ENCODE measurements around the gene DMXL2.

The DMXL2 gene

GRCh38 chr15:51505251-51505650 is 117.3 kb downstream of the DMXL2 start:
- Mint-ChIP-seq H3K27me3 (no peaks in the 10 kb centered on the region), H3K27ac (no peak overlapping the region), H3K9me3 (no peaks in the 10 kb centered on the region), H3K4me3 (no peak overlapping the region), H3K4me1 (no peaks in the 10 kb centered on the region), H3K36me3 (no peaks in the 10 kb centered on the region)
- CTCF ChIA-PET = no interaction called here
- DNase-seq = no peak

- Mint-ChIP-seq H3K27me3 (no peaks in the 10 kb centered on the region), H3K27ac (no peak overlapping the region), H3K4me1 (no peaks in the 10 kb centered on the region), H3K9me3 (no peaks in the 10 kb centered on the region), H3K36me3 (no peaks in the 10 kb centered on the region), H3K4me3 (no peak overlapping the region)
- DNase-seq = no peak
- CTCF ChIA-PET = interaction anchor here (1.2 to 1.5 kb wide), 3 partner anchors 8 to 25 kb away, joined by 4 to 5 read pairs (median 4); no protein-coding TSS in a partner anchor
Observed at GRCh38 chr15:51503003-51503402, 119.6 kb downstream of the DMXL2 start.

- DNase-seq = no peak
- Mint-ChIP-seq H3K27ac (no peak overlapping the region), H3K27me3 (no peaks in the 10 kb centered on the region), H3K36me3 (no peaks in the 10 kb centered on the region), H3K4me1 (peaks cover 3% of the 10 kb centered on the region), H3K4me3 (no peak overlapping the region), H3K9me3 (no peaks in the 10 kb centered on the region)
- CTCF ChIA-PET = interaction anchor here (1.0 to 2.2 kb wide), 11 partner anchors 9 to 336 kb away, joined by 3 to 10 read pairs (median 4); no protein-coding TSS in a partner anchor
Observed at GRCh38 chr15:51499379-51499976, 123.1 kb downstream of the DMXL2 start.

GRCh38 chr15:51497806-51498205 is 124.8 kb downstream of the DMXL2 start:
- Mint-ChIP-seq H3K4me1 (peaks cover 3% of the 10 kb centered on the region), H3K4me3 (no peak overlapping the region), H3K36me3 (no peaks in the 10 kb centered on the region), H3K27me3 (no peaks in the 10 kb centered on the region), H3K9me3 (no peaks in the 10 kb centered on the region), H3K27ac (no peak overlapping the region)
- CTCF ChIA-PET = interaction anchor here (0.9 to 2.2 kb wide), 5 partner anchors 96 to 334 kb away, joined by 3 to 10 read pairs (median 4); no protein-coding TSS in a partner anchor
- no peak for DNase-seq

- CTCF ChIA-PET = no interaction called here
- Mint-ChIP-seq H3K27ac (no peak overlapping the region), H3K36me3 (no peaks in the 10 kb centered on the region), H3K9me3 (no peaks in the 10 kb centered on the region), H3K27me3 (no peaks in the 10 kb centered on the region), H3K4me3 (no peak overlapping the region), H3K4me1 (peaks cover 3% of the 10 kb centered on the region)
- DNase-seq = no peak
Observed at GRCh38 chr15:51496246-51496645, 126.3 kb downstream of the DMXL2 start.

- Mint-ChIP-seq H3K9me3 (no peaks in the 10 kb centered on the region), H3K4me3 (no peak overlapping the region), H3K27ac (no peak overlapping the region), H3K4me1 (peaks cover 3% of the 10 kb centered on the region), H3K36me3 (no peaks in the 10 kb centered on the region), H3K27me3 (no peaks in the 10 kb centered on the region)
- CTCF ChIA-PET = interaction anchor here (0.6 to 1.2 kb wide), 2 partner anchors 8 to 255 kb away, joined by 3 to 4 read pairs; no protein-coding TSS in a partner anchor
- no peak for DNase-seq
Observed at GRCh38 chr15:51494411-51495314, 127.9 kb downstream of the DMXL2 start.

- Mint-ChIP-seq H3K27ac (no peak overlapping the region), H3K4me3 (no peak overlapping the region), H3K9me3 (no peaks in the 10 kb centered on the region), H3K36me3 (no peaks in the 10 kb centered on the region), H3K27me3 (no peaks in the 10 kb centered on the region), H3K4me1 (peaks cover 3% of the 10 kb centered on the region)
- CTCF ChIA-PET = no interaction called here
- no peak for DNase-seq
Observed at GRCh38 chr15:51493892-51494291, 128.7 kb downstream of the DMXL2 start.

- CTCF ChIA-PET = interaction anchor here (1.1 kb wide), 1 partner anchor 10 kb away, joined by 5 read pairs; no protein-coding TSS in a partner anchor
- H3K27me3 Mint-ChIP-seq = no peaks in the 10 kb centered on the region
- peaks cover 3% of the 10 kb centered on the region for H3K4me1 Mint-ChIP-seq
- H3K9me3 Mint-ChIP-seq = no peaks in the 10 kb centered on the region
- DNase-seq = no peak
- H3K4me3 Mint-ChIP-seq = no peak overlapping the region
- peaks cover 3% of the 10 kb centered on the region for H3K36me3 Mint-ChIP-seq
- no peak overlapping the region for H3K27ac Mint-ChIP-seq
Observed at GRCh38 chr15:51492528-51492927, 130.0 kb downstream of the DMXL2 start.

GRCh38 chr15:51491941-51492340 is 130.6 kb downstream of the DMXL2 start:
- Mint-ChIP-seq H3K4me3 (no peak overlapping the region), H3K9me3 (no peaks in the 10 kb centered on the region), H3K4me1 (peaks cover 3% of the 10 kb centered on the region), H3K36me3 (peaks cover 3% of the 10 kb centered on the region), H3K27me3 (no peaks in the 10 kb centered on the region), H3K27ac (no peak overlapping the region)
- CTCF ChIA-PET = interaction anchor here (1.1 kb wide), 1 partner anchor 11 kb away, joined by 5 read pairs; no protein-coding TSS in a partner anchor
- no peak for DNase-seq

GRCh38 chr15:51484781-51485180 is 137.8 kb downstream of the DMXL2 start:
- Mint-ChIP-seq H3K27ac (no peak overlapping the region), H3K36me3 (peaks cover 13% of the 10 kb centered on the region), H3K9me3 (peaks cover 16% of the 10 kb centered on the region), H3K4me1 (no peaks in the 10 kb centered on the region), H3K4me3 (no peak overlapping the region), H3K27me3 (no peaks in the 10 kb centered on the region)
- no peak for DNase-seq
- CTCF ChIA-PET = interaction anchor here (0.7 kb wide), 1 partner anchor 44 kb away, joined by 3 read pairs; no protein-coding TSS in a partner anchor

GRCh38 chr15:51483985-51484384 is 138.6 kb downstream of the DMXL2 start:
- no peak overlapping the region for H3K27ac Mint-ChIP-seq
- peaks cover 16% of the 10 kb centered on the region for H3K9me3 Mint-ChIP-seq
- no peak for DNase-seq
- CTCF ChIA-PET = no interaction called here
- H3K27me3 Mint-ChIP-seq = no peaks in the 10 kb centered on the region
- H3K4me1 Mint-ChIP-seq = no peaks in the 10 kb centered on the region
- H3K4me3 Mint-ChIP-seq = no peak overlapping the region
- H3K36me3 Mint-ChIP-seq = peaks cover 13% of the 10 kb centered on the region

- no peak overlapping the region for H3K4me3 Mint-ChIP-seq
- no peaks in the 10 kb centered on the region for H3K4me1 Mint-ChIP-seq
- DNase-seq = no peak
- H3K9me3 Mint-ChIP-seq = peaks cover 16% of the 10 kb centered on the region
- CTCF ChIA-PET = no interaction called here
- H3K27ac Mint-ChIP-seq = no peak overlapping the region
- H3K36me3 Mint-ChIP-seq = peaks cover 13% of the 10 kb centered on the region
- no peaks in the 10 kb centered on the region for H3K27me3 Mint-ChIP-seq
Observed at GRCh38 chr15:51483520-51483919, 139.1 kb downstream of the DMXL2 start.

- no peak overlapping the region for H3K4me3 Mint-ChIP-seq
- no peak for DNase-seq
- H3K27ac Mint-ChIP-seq = no peak overlapping the region
- no peaks in the 10 kb centered on the region for H3K36me3 Mint-ChIP-seq
- H3K27me3 Mint-ChIP-seq = no peaks in the 10 kb centered on the region
- H3K9me3 Mint-ChIP-seq = no peaks in the 10 kb centered on the region
- no peaks in the 10 kb centered on the region for H3K4me1 Mint-ChIP-seq
- CTCF ChIA-PET = no interaction called here
Observed at GRCh38 chr15:51475736-51476135, 146.8 kb downstream of the DMXL2 start.

- Mint-ChIP-seq H3K36me3 (no peaks in the 10 kb centered on the region), H3K4me1 (no peaks in the 10 kb centered on the region), H3K27ac (no peak overlapping the region), H3K4me3 (no peak overlapping the region), H3K9me3 (no peaks in the 10 kb centered on the region), H3K27me3 (no peaks in the 10 kb centered on the region)
- CTCF ChIA-PET = no interaction called here
- no peak for DNase-seq
Observed at GRCh38 chr15:51470512-51470911, 152.1 kb downstream of the DMXL2 start.
